HepG2 (cell line): ENCODE data around the gene TAS2R50.

Experiments used
- DNMT1 ChIP-seq: sonication (generic); formaldehyde crosslinking; IDR thresholded peaks from 2 replicates; pipeline ENCODE4 v1.5.1; 2020; ENCODE audit warnings: mild to moderate bottlenecking, missing genetic modification reagents
- HOXD1 ChIP-seq: sonication (generic); formaldehyde crosslinking; IDR thresholded peaks from 2 replicates; pipeline ENCODE4 v1.5.0; 2020; ENCODE audit warnings: missing genetic modification reagents
- JUN ChIP-seq: sonication (generic); formaldehyde crosslinking; IDR thresholded peaks from 2 replicates; pipeline ENCODE4 v1.4.0; 2020; ENCODE audit warnings: mild to moderate bottlenecking, missing genetic modification reagents
- SRF ChIP-seq: IDR thresholded peaks from 2 replicates; pipeline ENCODE4 v1.6.1; 2011; ENCODE audit warnings: mild to moderate bottlenecking, low read depth, low read length, moderate library complexity

GRCh38 chr12:10994307-10994706, 7.6 kb upstream of the TAS2R50 start:
- no peak for TF ChIP-seq HOXD1 (CRISPR knock-in tag)
- TF ChIP-seq JUN (CRISPR knock-in tag): no peak
- no peak for TF ChIP-seq DNMT1
- no peak for TF ChIP-seq SRF
